ENCODE data around the gene CLCA4. TPM values are rescaled to one million over a fixed set of nuclear protein-coding genes. Genes with fewer than 3 reads are reported as not detected.
A peak's percentile ranks its signal among the peaks of the same experiment; 100 is the strongest.

CLCA4 gene
- total RNA-seq, 2 donors from 2014 or later, result not detected

- H3K36me3 ChIP-seq, result no peaks in the 10 kb centered on the region
- ATAC-seq (ENCODE audit: insufficient number of reproducible peaks, low FRiP score, low read depth) (no peak), DNase-seq (ENCODE audit: low spot score) (no peak)
- no peak overlapping the region for H3K4me3 ChIP-seq
- H3K4me1 ChIP-seq (ENCODE audit: control insufficient read depth in 1 of 2, low read depth in 2 of 2), result peaks cover 0 to 4% of the 10 kb centered on the region in 2 donors
- H3K27me3 ChIP-seq (replicated peaks; ENCODE audit: insufficient read depth), result no peaks in the 10 kb centered on the region
- H3K9me3 ChIP-seq, result no peaks in the 10 kb centered on the region
- TF ChIP-seq, protein P1, sequence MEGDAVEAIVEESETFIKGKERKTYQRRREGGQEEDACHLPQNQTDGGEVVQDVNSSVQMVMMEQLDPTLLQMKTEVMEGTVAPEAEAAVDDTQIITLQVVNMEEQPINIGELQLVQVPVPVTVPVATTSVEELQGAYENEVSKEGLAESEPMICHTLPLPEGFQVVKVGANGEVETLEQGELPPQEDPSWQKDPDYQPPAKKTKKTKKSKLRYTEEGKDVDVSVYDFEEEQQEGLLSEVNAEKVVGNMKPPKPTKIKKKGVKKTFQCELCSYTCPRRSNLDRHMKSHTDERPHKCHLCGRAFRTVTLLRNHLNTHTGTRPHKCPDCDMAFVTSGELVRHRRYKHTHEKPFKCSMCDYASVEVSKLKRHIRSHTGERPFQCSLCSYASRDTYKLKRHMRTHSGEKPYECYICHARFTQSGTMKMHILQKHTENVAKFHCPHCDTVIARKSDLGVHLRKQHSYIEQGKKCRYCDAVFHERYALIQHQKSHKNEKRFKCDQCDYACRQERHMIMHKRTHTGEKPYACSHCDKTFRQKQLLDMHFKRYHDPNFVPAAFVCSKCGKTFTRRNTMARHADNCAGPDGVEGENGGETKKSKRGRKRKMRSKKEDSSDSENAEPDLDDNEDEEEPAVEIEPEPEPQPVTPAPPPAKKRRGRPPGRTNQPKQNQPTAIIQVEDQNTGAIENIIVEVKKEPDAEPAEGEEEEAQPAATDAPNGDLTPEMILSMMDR (IDR thresholded peaks at IDR 0.05), result peak; percentile 36
- H3K27ac ChIP-seq, result no peak overlapping the region
Observed at GRCh38 chr1:86507935-86508582, 38.8 kb upstream of the CLCA4 start.

DNA sequence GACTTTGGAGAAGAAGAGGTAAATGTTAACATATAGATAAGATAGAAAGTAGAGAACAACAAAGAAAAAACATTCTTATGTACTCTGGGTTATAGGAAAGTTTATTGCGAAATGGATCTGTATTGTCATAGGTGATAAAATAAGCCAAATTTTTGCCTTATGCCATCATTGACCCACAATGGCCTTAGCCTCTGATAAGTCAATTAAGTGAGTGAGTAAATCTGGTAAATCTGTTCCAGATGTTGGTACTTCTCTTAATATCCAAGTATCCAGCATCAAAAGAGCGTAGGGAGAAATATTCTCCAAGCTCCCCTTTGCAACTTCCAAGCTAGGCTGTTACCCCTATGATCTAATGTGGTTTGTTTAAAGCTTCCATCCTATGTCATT lies 38.3 kb upstream of the CLCA4 start:
- DNase-seq (ENCODE audit: low spot score), result no peak
- Histone ChIP-seq H3K27me3 (replicated peaks; ENCODE audit: insufficient read depth) (no peaks in the 10 kb centered on the region), H3K4me1 (ENCODE audit: control insufficient read depth in 1 of 2, low read depth in 2 of 2) (no peaks in the 10 kb centered on the region), H3K4me3 (no peak overlapping the region), H3K36me3 (no peaks in the 10 kb centered on the region), H3K9me3 (no peaks in the 10 kb centered on the region), H3K27ac (no peak overlapping the region)
- ATAC-seq (ENCODE audit: insufficient number of reproducible peaks, low FRiP score, low read depth), result no peak
- TF ChIP-seq, protein P1 (IDR thresholded peaks at IDR 0.05), result no peak

GRCh38 chr1:86515597-86515996 lies 31.3 kb upstream of the CLCA4 start:
- ATAC-seq (ENCODE audit: insufficient number of reproducible peaks, low FRiP score, low read depth), result no peak
- TF ChIP-seq, protein P1 (IDR thresholded peaks at IDR 0.05), result no peak
- no peak for DNase-seq (ENCODE audit: low spot score)

GRCh38 chr1:86516335-86516734 lies 30.5 kb upstream of the CLCA4 start:
- H3K4me1 ChIP-seq (ENCODE audit: control insufficient read depth in 1 of 2, low read depth in 2 of 2), result no peaks in the 10 kb centered on the region
- H3K27me3 ChIP-seq (replicated peaks; ENCODE audit: insufficient read depth), result no peaks in the 10 kb centered on the region
- no peaks in the 10 kb centered on the region for H3K9me3 ChIP-seq
- no peak overlapping the region for H3K4me3 ChIP-seq
- no peak overlapping the region for H3K27ac ChIP-seq
- H3K36me3 ChIP-seq, result no peaks in the 10 kb centered on the region
- TF ChIP-seq, protein P1 (IDR thresholded peaks at IDR 0.05), result no peak
- no peak for DNase-seq (ENCODE audit: low spot score)
- ATAC-seq (ENCODE audit: insufficient number of reproducible peaks, low FRiP score, low read depth), result no peak

More at GRCh38 chr1:86515597-86515996, 31.3 kb upstream of the CLCA4 start:
- H3K9me3 ChIP-seq, result no peaks in the 10 kb centered on the region
- no peak overlapping the region for H3K27ac ChIP-seq
- no peaks in the 10 kb centered on the region for H3K36me3 ChIP-seq
- no peak overlapping the region for H3K4me3 ChIP-seq
- no peaks in the 10 kb centered on the region for H3K27me3 ChIP-seq (replicated peaks; ENCODE audit: insufficient read depth)
- no peaks in the 10 kb centered on the region for H3K4me1 ChIP-seq (ENCODE audit: control insufficient read depth in 1 of 2, low read depth in 2 of 2)

GRCh38 chr1:86517336-86517735 lies 29.5 kb upstream of the CLCA4 start:
- ATAC-seq (ENCODE audit: insufficient number of reproducible peaks, low FRiP score, low read depth) (no peak), DNase-seq (ENCODE audit: low spot score) (no peak)
- no peak overlapping the region for H3K27ac ChIP-seq
- no peaks in the 10 kb centered on the region for H3K36me3 ChIP-seq
- TF ChIP-seq, protein P1 (IDR thresholded peaks at IDR 0.05), result no peak
- H3K27me3 ChIP-seq (replicated peaks; ENCODE audit: insufficient read depth), result no peaks in the 10 kb centered on the region
- H3K4me3 ChIP-seq, result no peak overlapping the region
- H3K9me3 ChIP-seq, result no peaks in the 10 kb centered on the region
- no peaks in the 10 kb centered on the region for H3K4me1 ChIP-seq (ENCODE audit: control insufficient read depth in 1 of 2, low read depth in 2 of 2)
